ENCODE measurements around the gene AGBL4. TPM values are rescaled to one million over a fixed set of nuclear protein-coding genes. Genes with fewer than 3 reads are reported as not detected.

The AGBL4 gene
- total RNA-seq, 5 donors from 2014 or later (not counting 1 experiment from before 2014, with no cell fraction given): 0.58 TPM; not detected in 4

- no peaks in the 10 kb centered on the region for H3K4me1 Mint-ChIP-seq
- WGBS (ENCODE audit: insufficient coverage): 80% methylated on average over 1 of the region's 2 CpGs
These were observed 1468.5 kb downstream of the AGBL4 start for GRCh38 chr1:48555271-48555670.

GRCh38 chr1:48552903-48553606 lies 1470.7 kb downstream of the AGBL4 start:
- H3K4me1 Mint-ChIP-seq: no peaks in the 10 kb centered on the region
- 93% methylated on average over 2 of the region's 5 CpGs for WGBS (ENCODE audit: insufficient coverage)
- Histone ChIP-seq H3K4me3 (ENCODE audit: control insufficient read depth in 1 of 2, extremely low read depth in 1 of 2, low read length in 1 of 2) (no peak overlapping the region), H3K36me3 (ENCODE audit: control insufficient read depth in 2 of 2, extremely low read depth in 1 of 2, insufficient read depth in 1 of 2, low read length in 1 of 2) (no peaks in the 10 kb centered on the region), H3K27me3 (replicated peaks in 1 of 2; ENCODE audit: control insufficient read depth in 2 of 2, extremely low read depth in 1 of 2, insufficient read depth in 2 of 2, low read length in 1 of 2) (no peaks in the 10 kb centered on the region), H3K4me1 (ENCODE audit: control insufficient read depth in 1 of 2, extremely low read depth in 1 of 2, insufficient read depth in 2 of 2, low read length in 2 of 2) (no peaks in the 10 kb centered on the region), H3K27ac (ENCODE audit: low read length) (no peak overlapping the region), H3K9me3 (no peaks in the 10 kb centered on the region)
- no peaks in the 10 kb centered on the region for H3K9me3 Mint-ChIP-seq
- ATAC-seq (replicated peaks in 1 of 4) (no peak), DNase-seq (no peak)
- H3K4me3 Mint-ChIP-seq: no peak overlapping the region
- H3K27me3 Mint-ChIP-seq: no peaks in the 10 kb centered on the region
- ChIA-PET CTCF (no interaction called here), POLR2A (no interaction called here)
- no peak overlapping the region for H3K27ac Mint-ChIP-seq
- H3K36me3 Mint-ChIP-seq: no peaks in the 10 kb centered on the region

More at GRCh38 chr1:48555271-48555670, 1468.5 kb downstream of the AGBL4 start:
- H3K36me3 Mint-ChIP-seq: no peaks in the 10 kb centered on the region
- H3K4me3 Mint-ChIP-seq: no peak overlapping the region
- H3K27ac Mint-ChIP-seq: no peak overlapping the region
- no peaks in the 10 kb centered on the region for H3K9me3 ChIP-seq
- no peak overlapping the region for H3K27ac ChIP-seq (ENCODE audit: low read length)
- H3K27me3 Mint-ChIP-seq: peaks cover 0 to 15% of the 10 kb centered on the region in 2 donors
- ATAC-seq (replicated peaks in 1 of 4) (no peak), DNase-seq (no peak)
- ChIA-PET POLR2A (no interaction called here), CTCF (no interaction called here)
- H3K4me3 ChIP-seq (ENCODE audit: control insufficient read depth in 1 of 2, extremely low read depth in 1 of 2, low read length in 1 of 2): no peak overlapping the region
- no peaks in the 10 kb centered on the region for H3K4me1 ChIP-seq (ENCODE audit: control insufficient read depth in 1 of 2, extremely low read depth in 1 of 2, insufficient read depth in 2 of 2, low read length in 2 of 2)
- no peaks in the 10 kb centered on the region for H3K9me3 Mint-ChIP-seq
- H3K36me3 ChIP-seq (ENCODE audit: control insufficient read depth in 2 of 2, extremely low read depth in 1 of 2, insufficient read depth in 1 of 2, low read length in 1 of 2): no peaks in the 10 kb centered on the region
- H3K27me3 ChIP-seq (replicated peaks in 1 of 2; ENCODE audit: control insufficient read depth in 2 of 2, extremely low read depth in 1 of 2, insufficient read depth in 2 of 2, low read length in 1 of 2): no peaks in the 10 kb centered on the region

GRCh38 chr1:48552420-48552819 lies 1471.3 kb downstream of the AGBL4 start:
- POLR2A ChIA-PET: no interaction called here
- DNase-seq: no peak

GRCh38 chr1:48548985-48549384 lies 1474.8 kb downstream of the AGBL4 start:
- Mint-ChIP-seq H3K4me3 (no peak overlapping the region), H3K9me3 (no peaks in the 10 kb centered on the region), H3K27me3 (peaks cover 0 to 4% of the 10 kb centered on the region in 2 donors), H3K27ac (no peak overlapping the region), H3K36me3 (no peaks in the 10 kb centered on the region), H3K4me1 (no peaks in the 10 kb centered on the region)
- ATAC-seq (replicated peaks in 1 of 4) (no peak), DNase-seq (no peak)
- H3K4me1 ChIP-seq (ENCODE audit: control insufficient read depth in 1 of 2, extremely low read depth in 1 of 2, insufficient read depth in 2 of 2, low read length in 2 of 2): no peaks in the 10 kb centered on the region
- no peaks in the 10 kb centered on the region for H3K27me3 ChIP-seq (replicated peaks in 1 of 2; ENCODE audit: control insufficient read depth in 2 of 2, extremely low read depth in 1 of 2, insufficient read depth in 2 of 2, low read length in 1 of 2)
- H3K27ac ChIP-seq (ENCODE audit: low read length): no peak overlapping the region
- H3K36me3 ChIP-seq (ENCODE audit: control insufficient read depth in 2 of 2, extremely low read depth in 1 of 2, insufficient read depth in 1 of 2, low read length in 1 of 2): no peaks in the 10 kb centered on the region
- H3K9me3 ChIP-seq: no peaks in the 10 kb centered on the region
- ChIA-PET POLR2A (no interaction called here), CTCF (no interaction called here)
- H3K4me3 ChIP-seq (ENCODE audit: control insufficient read depth in 1 of 2, extremely low read depth in 1 of 2, low read length in 1 of 2): no peak overlapping the region

More at GRCh38 chr1:48552420-48552819, 1471.3 kb downstream of the AGBL4 start:
- H3K4me3 ChIP-seq (ENCODE audit: control insufficient read depth in 1 of 2, extremely low read depth in 1 of 2, low read length in 1 of 2): no peak overlapping the region
- no peaks in the 10 kb centered on the region for H3K4me1 ChIP-seq (ENCODE audit: control insufficient read depth in 1 of 2, extremely low read depth in 1 of 2, insufficient read depth in 2 of 2, low read length in 2 of 2)
- no peaks in the 10 kb centered on the region for H3K9me3 Mint-ChIP-seq
- no peak for ATAC-seq (replicated peaks in 1 of 4)
- H3K27ac Mint-ChIP-seq: no peak overlapping the region
- no CpG with 5 or more reads among the region's 1 CpG for WGBS (ENCODE audit: insufficient coverage)
- CTCF ChIA-PET: no interaction called here
- H3K9me3 ChIP-seq: no peaks in the 10 kb centered on the region
- H3K4me1 Mint-ChIP-seq: no peaks in the 10 kb centered on the region
- no peak overlapping the region for H3K27ac ChIP-seq (ENCODE audit: low read length)
- H3K27me3 Mint-ChIP-seq: no peaks in the 10 kb centered on the region
- H3K4me3 Mint-ChIP-seq: no peak overlapping the region
- no peaks in the 10 kb centered on the region for H3K36me3 ChIP-seq (ENCODE audit: control insufficient read depth in 2 of 2, extremely low read depth in 1 of 2, insufficient read depth in 1 of 2, low read length in 1 of 2)
- H3K27me3 ChIP-seq (replicated peaks in 1 of 2; ENCODE audit: control insufficient read depth in 2 of 2, extremely low read depth in 1 of 2, insufficient read depth in 2 of 2, low read length in 1 of 2): no peaks in the 10 kb centered on the region
- H3K36me3 Mint-ChIP-seq: no peaks in the 10 kb centered on the region

GRCh38 chr1:48547561-48548220 lies 1476.1 kb downstream of the AGBL4 start:
- DNase-seq (no peak), ATAC-seq (replicated peaks in 1 of 4) (no peak)
- peaks cover 0 to 8% of the 10 kb centered on the region in 2 donors for H3K27me3 Mint-ChIP-seq
- Histone ChIP-seq H3K36me3 (ENCODE audit: control insufficient read depth in 2 of 2, extremely low read depth in 1 of 2, insufficient read depth in 1 of 2, low read length in 1 of 2) (no peaks in the 10 kb centered on the region), H3K27ac (ENCODE audit: low read length) (no peak overlapping the region), H3K4me3 (ENCODE audit: control insufficient read depth in 1 of 2, extremely low read depth in 1 of 2, low read length in 1 of 2) (no peak overlapping the region), H3K9me3 (no peaks in the 10 kb centered on the region), H3K27me3 (replicated peaks in 1 of 2; ENCODE audit: control insufficient read depth in 2 of 2, extremely low read depth in 1 of 2, insufficient read depth in 2 of 2, low read length in 1 of 2) (no peaks in the 10 kb centered on the region), H3K4me1 (ENCODE audit: control insufficient read depth in 1 of 2, extremely low read depth in 1 of 2, insufficient read depth in 2 of 2, low read length in 2 of 2) (no peaks in the 10 kb centered on the region)
- H3K9me3 Mint-ChIP-seq: no peaks in the 10 kb centered on the region
- POLR2A ChIA-PET: no interaction called here
- H3K27ac Mint-ChIP-seq: no peak overlapping the region
- WGBS (ENCODE audit: insufficient coverage): no CpG with 5 or more reads among the region's 1 CpG
- H3K4me3 Mint-ChIP-seq: no peak overlapping the region
- no peaks in the 10 kb centered on the region for H3K4me1 Mint-ChIP-seq
- CTCF ChIA-PET: interaction anchor here in 1 of 2 donors (0.9 kb wide), 1 partner anchor 14 kb away, joined by 3 read pairs; no protein-coding TSS in a partner anchor
- H3K36me3 Mint-ChIP-seq: no peaks in the 10 kb centered on the region

GRCh38 chr1:48543854-48544253 lies 1479.9 kb downstream of the AGBL4 start:
- ChIA-PET POLR2A (no interaction called here), CTCF (no interaction called here)
- no peaks in the 10 kb centered on the region for H3K4me1 Mint-ChIP-seq
- Histone ChIP-seq H3K4me1 (ENCODE audit: control insufficient read depth in 1 of 2, extremely low read depth in 1 of 2, insufficient read depth in 2 of 2, low read length in 2 of 2) (no peaks in the 10 kb centered on the region), H3K36me3 (ENCODE audit: control insufficient read depth in 2 of 2, extremely low read depth in 1 of 2, insufficient read depth in 1 of 2, low read length in 1 of 2) (no peaks in the 10 kb centered on the region), H3K4me3 (ENCODE audit: control insufficient read depth in 1 of 2, extremely low read depth in 1 of 2, low read length in 1 of 2) (no peak overlapping the region), H3K27ac (ENCODE audit: low read length) (no peak overlapping the region), H3K27me3 (replicated peaks in 1 of 2; ENCODE audit: control insufficient read depth in 2 of 2, extremely low read depth in 1 of 2, insufficient read depth in 2 of 2, low read length in 1 of 2) (peaks cover 0 to 3% of the 10 kb centered on the region in 2 experiments), H3K9me3 (no peaks in the 10 kb centered on the region)
- no peak overlapping the region for H3K27ac Mint-ChIP-seq
- H3K36me3 Mint-ChIP-seq: no peaks in the 10 kb centered on the region
- DNase-seq (no peak), ATAC-seq (replicated peaks in 1 of 4) (no peak)
- no peaks in the 10 kb centered on the region for H3K9me3 Mint-ChIP-seq
- no peak overlapping the region for H3K4me3 Mint-ChIP-seq
- H3K27me3 Mint-ChIP-seq: peaks cover 3 to 27% of the 10 kb centered on the region in 2 donors
